NCI-H1694 (cell line): ENCODE measurements around the gene CYB5A.
"Not testable (repeated sequence)": the region's sequence is repeated elsewhere in the genome, so short reads cannot be mapped to it uniquely, and the experiment has no call there.

Experiments used
- DNase-seq: peaks from one replicate; lab custom pipeline; 2025; lab: John Stamatoyannopoulos, UW

Gene CYB5A

GRCh38 chr18:74294526-74294925 is 2.8 kb upstream of the CYB5A start:
- no peak for DNase-seq

- DNase-seq, result not testable (repeated sequence)
These were observed 1.2 kb upstream of the CYB5A start for GRCh38 chr18:74292982-74293381.

GRCh38 chr18:74292541-74292858 is 737 bp upstream of the CYB5A start:
- DNase-seq, result no peak

- DNase-seq, result no peak
These were observed 342 bp downstream of the CYB5A start for GRCh38 chr18:74291472-74291770.

- DNase-seq, result no peak
These were observed 830 bp downstream of the CYB5A start for GRCh38 chr18:74290794-74291471.

- DNase-seq, result no peak
These were observed 1.7 kb downstream of the CYB5A start for GRCh38 chr18:74290021-74290420.

GRCh38 chr18:74289137-74289536 is 2.6 kb downstream of the CYB5A start:
- no peak for DNase-seq

- DNase-seq, result no peak
These were observed 3.0 kb downstream of the CYB5A start for GRCh38 chr18:74288730-74289129.

- no peak for DNase-seq
These were observed 3.7 kb downstream of the CYB5A start for GRCh38 chr18:74288041-74288440.

- no peak for DNase-seq
These were observed 4.9 kb downstream of the CYB5A start for GRCh38 chr18:74286856-74287255.

- no peak for DNase-seq
These were observed 5.5 kb downstream of the CYB5A start for GRCh38 chr18:74286106-74286855.

GRCh38 chr18:74285583-74285982 is 6.2 kb downstream of the CYB5A start:
- DNase-seq, result not testable (repeated sequence)

GRCh38 chr18:74284980-74285355 is 6.8 kb downstream of the CYB5A start:
- DNase-seq, result no peak

GRCh38 chr18:74284191-74284979 is 7.4 kb downstream of the CYB5A start:
- DNase-seq, result no peak

GRCh38 chr18:74283646-74284045 is 8.1 kb downstream of the CYB5A start:
- no peak for DNase-seq

- DNase-seq, result no peak
These were observed 8.8 kb downstream of the CYB5A start for GRCh38 chr18:74282755-74283554.

- no peak for DNase-seq
These were observed 9.6 kb downstream of the CYB5A start for GRCh38 chr18:74281980-74282754.

GRCh38 chr18:74281011-74281979 is 10.5 kb downstream of the CYB5A start:
- DNase-seq, result no peak

GRCh38 chr18:74278983-74279382 is 12.8 kb downstream of the CYB5A start:
- DNase-seq, result no peak

- DNase-seq, result no peak
These were observed 13.7 kb downstream of the CYB5A start for GRCh38 chr18:74278058-74278457.
